ENCODE results near the gene CTNNA2.

The CTNNA2 gene

GRCh38 chr2:80363330-80363729 is 850.5 kb downstream of the CTNNA2 start:
- DNase-seq = no peak

- DNase-seq = no peak
Observed at GRCh38 chr2:80363791-80364349, 851.0 kb downstream of the CTNNA2 start.

DNA sequence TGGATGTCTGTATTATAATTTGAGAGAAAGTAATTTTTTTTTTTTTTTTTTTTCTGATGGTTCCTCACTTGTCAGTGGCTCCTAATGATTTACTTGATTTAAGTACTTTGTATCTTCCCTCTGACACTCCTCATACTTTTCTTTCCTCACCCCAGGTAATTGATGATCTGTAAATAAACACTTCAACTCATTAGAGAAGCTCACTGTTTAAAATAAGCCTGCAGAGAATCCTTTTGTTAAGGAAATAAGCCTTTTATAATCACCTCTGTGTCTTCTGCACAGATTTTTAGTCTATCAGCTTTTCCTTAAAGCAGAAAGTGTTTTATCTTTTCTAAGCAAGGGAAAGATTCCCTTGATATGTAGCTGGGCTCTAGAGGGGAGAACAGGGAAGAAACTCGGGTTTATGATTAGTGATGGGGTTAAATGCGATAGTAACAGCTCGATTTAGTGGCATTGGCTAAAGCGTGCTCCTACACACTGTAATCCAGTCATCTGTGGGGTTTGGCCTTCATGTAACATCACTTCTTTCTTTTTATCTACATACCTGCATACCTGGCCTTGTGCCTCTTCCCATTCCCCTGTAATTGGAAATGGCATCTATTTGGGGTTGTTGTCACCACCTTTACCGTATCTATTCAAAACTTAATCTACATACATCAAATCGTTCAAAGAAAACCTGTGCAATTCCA is 851.8 kb downstream of the CTNNA2 start:
- no peak for DNase-seq

DNA sequence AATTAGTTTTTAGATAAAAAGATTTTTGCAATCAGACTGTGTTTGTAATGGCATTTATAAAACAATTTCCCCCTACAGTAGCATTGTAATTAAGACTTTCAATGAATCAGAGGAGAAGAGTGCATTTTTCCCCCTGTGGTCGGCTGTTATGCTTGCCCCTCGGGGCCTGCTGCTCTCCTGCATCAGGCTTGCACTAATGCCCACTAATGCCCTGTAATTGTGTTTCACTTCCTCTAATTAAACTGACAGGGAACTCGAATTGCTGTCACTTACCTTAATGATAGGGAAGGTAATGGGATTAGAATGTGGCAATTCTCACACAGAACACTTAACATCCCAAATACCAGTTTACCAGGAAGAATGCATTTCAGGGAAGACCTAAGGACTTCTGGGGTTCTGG is 852.9 kb downstream of the CTNNA2 start:
- DNase-seq = peak; percentile 30

GRCh38 chr2:80370375-80371009 is 857.6 kb downstream of the CTNNA2 start:
- no peak for DNase-seq

DNA sequence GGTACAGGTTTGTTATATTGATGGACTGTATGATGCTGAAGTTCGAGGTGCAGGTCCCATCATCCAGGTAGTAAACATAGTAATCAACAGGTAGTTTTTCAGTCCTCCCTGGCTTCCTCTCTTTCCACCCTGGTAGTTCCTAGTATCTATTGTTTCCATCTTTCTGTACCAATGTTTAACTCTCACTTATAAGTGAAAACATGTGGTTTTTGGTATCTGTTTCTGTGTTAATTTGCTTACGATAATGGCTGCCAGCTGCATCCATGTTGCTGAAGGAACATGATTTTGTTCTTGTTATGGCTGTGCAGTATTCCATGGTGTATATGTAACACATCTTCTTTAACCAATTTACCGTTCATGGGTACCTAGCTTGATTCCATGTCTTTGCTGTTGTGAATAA is 861.3 kb downstream of the CTNNA2 start:
- no peak for DNase-seq

DNA sequence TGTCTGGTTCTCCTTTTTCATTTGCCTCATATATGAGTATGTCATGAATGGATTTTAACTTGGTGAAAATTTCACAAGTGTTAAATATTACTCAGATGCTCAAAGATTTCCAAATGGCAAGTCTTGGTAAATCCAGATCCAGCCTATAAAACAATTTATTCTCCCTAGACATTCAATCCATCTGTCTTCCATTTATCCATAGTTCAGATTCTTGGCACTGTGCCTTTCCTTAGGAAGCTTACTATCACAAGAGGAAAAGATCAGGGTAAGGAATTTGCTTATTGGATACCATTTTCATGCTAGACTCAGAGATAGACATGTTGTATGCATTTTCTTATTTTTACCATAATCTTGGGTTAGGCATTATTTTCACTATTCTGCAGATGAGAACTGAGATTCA is 864.2 kb downstream of the CTNNA2 start:
- peak; percentile 66 for DNase-seq

DNA sequence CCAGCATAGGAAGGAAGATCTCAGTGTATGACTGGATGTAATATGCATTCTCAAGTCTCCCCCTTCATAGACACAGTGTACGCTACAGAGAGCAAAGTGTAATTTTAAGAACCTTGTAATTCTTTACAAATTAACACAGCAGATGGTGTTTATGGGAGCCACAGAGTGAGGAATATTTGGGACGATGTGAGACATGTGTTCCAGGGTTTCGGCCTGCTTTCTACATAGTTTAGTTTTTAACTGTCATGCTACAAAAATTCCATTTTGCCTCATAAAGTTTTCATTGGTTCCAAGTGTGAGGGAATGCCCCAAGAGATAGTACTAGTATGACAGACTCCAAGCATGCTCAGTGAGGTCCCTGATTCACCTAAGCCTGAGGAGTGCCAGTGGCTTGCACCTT is 867.9 kb downstream of the CTNNA2 start:
- DNase-seq = peak; percentile 74

GRCh38 chr2:80381666-80382065 is 868.8 kb downstream of the CTNNA2 start:
- no peak for DNase-seq

DNA sequence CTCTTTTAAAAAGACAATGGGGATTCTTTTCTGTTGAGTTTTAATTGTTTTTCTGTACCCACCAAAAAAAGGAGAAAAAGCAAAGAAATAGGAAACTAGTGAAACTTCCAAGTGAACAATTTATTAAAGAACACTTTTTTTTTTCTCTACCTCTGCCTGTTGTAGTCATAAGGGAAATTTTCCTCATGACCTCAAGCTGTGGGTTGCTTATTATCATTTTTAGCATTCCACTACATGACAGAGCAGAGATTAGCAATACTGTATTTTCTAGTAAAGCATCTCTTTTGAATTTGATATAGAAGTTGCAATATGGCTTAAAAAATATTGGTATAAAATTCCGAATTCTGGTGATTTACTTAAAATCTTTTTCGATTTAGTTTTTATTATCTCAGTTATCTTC is 879.6 kb downstream of the CTNNA2 start:
- peak; percentile 75 for DNase-seq

DNA sequence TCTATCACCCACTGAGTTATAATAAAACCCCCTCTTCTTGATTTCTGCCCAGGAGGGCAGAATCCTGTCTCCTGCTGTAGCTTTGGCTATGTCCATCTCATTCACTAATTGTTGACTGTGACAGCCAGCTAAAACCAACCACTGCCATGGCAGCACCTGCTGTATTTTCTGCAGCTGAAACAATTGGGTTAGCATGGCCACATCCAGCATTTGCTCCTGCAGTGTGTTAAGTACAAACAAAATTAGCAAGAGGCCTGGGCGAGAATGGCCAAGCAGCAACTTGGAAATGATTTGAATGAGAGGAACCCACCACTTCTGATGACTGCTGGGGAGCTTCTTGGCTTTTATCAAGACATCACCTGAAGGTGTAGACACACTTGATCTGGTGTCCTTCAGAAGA is 881.1 kb downstream of the CTNNA2 start:
- no peak for DNase-seq

- no peak for DNase-seq
Observed at GRCh38 chr2:80395251-80395650, 882.4 kb downstream of the CTNNA2 start.

- DNase-seq = no peak
Observed at GRCh38 chr2:80396276-80396675, 883.4 kb downstream of the CTNNA2 start.

- DNase-seq = no peak
Observed at GRCh38 chr2:80403081-80403480, 890.2 kb downstream of the CTNNA2 start.

- no peak for DNase-seq
Observed at GRCh38 chr2:80407377-80407776, 894.5 kb downstream of the CTNNA2 start.

DNA sequence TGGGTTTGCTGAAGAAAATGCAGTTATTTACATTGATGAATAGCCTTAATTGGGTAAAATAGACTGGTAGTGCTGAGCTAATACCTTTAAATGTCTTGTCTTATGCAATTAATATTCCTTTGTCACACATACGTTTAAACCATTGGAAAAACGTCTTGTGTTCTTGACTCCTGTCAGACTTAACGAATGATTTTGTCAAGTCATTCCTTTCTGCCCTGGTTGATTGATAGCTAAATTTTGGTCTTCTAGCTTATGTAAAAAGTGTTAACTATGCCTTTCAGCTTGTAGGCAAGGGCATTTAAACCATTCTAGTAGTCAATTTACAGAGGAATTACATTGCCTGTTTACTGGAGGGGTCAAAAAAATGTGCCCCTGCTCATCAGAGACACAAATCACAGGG is 897.5 kb downstream of the CTNNA2 start:
- DNase-seq = no peak

DNA sequence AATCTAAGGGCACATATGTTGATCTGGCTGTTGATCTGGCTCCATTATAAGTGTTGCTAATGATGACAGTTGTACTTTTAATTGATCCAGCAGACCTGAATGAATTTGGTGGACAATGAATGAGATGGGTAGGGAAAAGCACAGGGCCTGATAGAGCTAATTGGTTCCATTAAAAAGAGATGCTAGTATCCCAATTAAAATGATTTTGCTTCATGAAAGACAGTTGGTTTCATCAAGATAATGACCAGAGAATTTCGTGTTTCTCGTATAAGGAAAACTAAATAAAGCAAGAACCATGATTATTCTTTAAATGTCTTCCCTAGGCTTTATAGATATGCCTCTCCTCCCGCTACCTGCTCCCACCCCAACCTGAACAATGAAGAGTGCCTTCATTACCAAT is 900.3 kb downstream of the CTNNA2 start:
- no peak for DNase-seq

- DNase-seq = no peak
Observed at GRCh38 chr2:80417737-80418136, 904.9 kb downstream of the CTNNA2 start.

- DNase-seq = no peak
Observed at GRCh38 chr2:80420530-80421208, 907.8 kb downstream of the CTNNA2 start.

- DNase-seq = no peak
Observed at GRCh38 chr2:80429251-80429650, 916.4 kb downstream of the CTNNA2 start.

DNA sequence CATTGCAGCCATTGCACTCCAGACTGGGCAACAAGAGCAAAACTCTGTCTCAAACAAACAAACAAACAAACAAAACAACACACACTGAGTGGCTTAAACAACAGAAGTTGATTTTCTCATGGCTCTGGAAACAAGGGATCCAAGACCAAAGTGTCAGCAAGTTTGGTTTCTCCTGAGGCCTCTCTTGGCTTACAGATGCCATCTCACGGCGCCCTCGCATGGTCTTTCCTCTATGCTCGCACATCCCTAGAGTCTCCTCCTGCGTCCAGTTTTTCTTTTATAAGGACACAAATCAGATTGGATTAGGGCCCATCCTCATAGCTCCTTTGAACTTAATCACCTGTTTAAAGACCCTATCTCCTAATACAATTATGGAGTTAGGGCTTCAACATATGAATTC is 925.1 kb downstream of the CTNNA2 start:
- DNase-seq = no peak

- no peak for DNase-seq
Observed at GRCh38 chr2:80438686-80439085, 925.8 kb downstream of the CTNNA2 start.

DNA sequence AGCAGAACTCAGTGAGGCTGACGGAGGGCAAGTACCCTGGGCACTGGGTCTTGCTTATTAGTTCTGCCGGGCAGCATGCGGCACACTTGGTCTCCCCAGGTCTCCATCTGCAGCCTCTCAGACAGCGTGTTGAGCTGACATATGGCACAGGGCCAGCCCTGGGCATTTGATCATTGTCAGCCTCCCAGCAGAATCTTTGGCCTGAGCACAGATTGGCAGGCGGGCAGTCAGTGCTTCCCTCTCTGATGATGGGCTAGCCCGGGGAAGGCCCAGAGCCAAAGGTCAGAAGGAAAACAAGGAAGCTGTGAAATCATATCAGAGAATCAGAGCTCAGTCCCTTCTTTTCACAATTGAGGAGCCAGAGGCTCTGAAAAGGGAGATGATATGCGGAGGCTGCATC is 941.8 kb downstream of the CTNNA2 start:
- DNase-seq = no peak

DNA sequence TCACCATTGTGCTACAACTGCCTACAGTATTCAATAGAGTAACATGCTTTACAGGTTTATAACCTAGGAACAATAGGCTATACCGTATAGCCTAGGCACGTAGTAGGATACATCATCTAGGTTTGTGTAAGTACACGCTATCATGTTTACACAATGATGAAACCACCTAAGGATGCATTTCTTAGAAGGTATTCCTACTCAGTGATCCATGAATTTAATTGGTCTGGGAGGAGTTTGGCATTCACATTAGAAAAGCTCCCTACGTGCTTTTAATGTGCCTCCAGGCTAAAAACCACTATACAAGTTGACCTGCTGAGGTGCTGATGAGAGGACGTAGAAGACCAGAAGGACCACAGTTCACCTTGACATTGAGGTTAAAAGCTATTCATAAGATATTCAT is 946.2 kb downstream of the CTNNA2 start:
- no peak for DNase-seq

All from fibroblast of skin of right biceps (primary cell).